SK-N-SH (cell line): Measurements from ENCODE around the gene PIEZO2. TPM values are rescaled to one million over a fixed set of nuclear protein-coding genes. Genes with fewer than 3 reads are reported as not detected.

Experiments used
- CTCF ChIA-PET: fragments of 300-600, 350-600 bp; formaldehyde crosslinking; extraction: SDS; loops from one replicate; lab custom pipeline; 2021; lab: Yijun Ruan, JAX
- POLR2A ChIA-PET: fragments of 350-600 bp; sonication (Branson Sonifier 250); formaldehyde crosslinking; extraction: SDS; loops from one replicate; lab custom pipeline; 2020; ENCODE audit warnings: antibody characterized with exemption, inconsistent platforms; lab: Yijun Ruan, JAX
- DNase-seq: peaks from one replicate; pipeline ENCODE4 v3.0.0; 2012
- H2AFZ ChIP-seq: fragments of 200-600 bp; sonication (generic); 2 replicates; pipeline ENCODE4 v1.8.1; 2016; ENCODE audit warnings: antibody characterized with exemption, mild to moderate bottlenecking, low read depth
- H3F3A ChIP-seq: fragments of 200-600 bp; sonication (generic); replicated peaks from 2 replicates; pipeline ENCODE3; 2016; ENCODE audit warnings: antibody characterized with exemption, mild to moderate bottlenecking; ENCODE audit not compliant: insufficient read depth
- H3K27ac ChIP-seq, 2 experiments: fragments of 200-500 bp in 1 of 2; fragments of 200-600 bp in 1 of 2; sonication (Bioruptor generic) in 1 of 2; sonication (generic), shearing (Covaris generic) in 1 of 2; 2 replicates each; pipeline versions ENCODE4 v1.5.1 to v1.6.1; 2014 to 2016; ENCODE audit warnings: low read depth in 2 of 2, inconsistent platforms in 1 of 2, low read length in 1 of 2, mild to moderate bottlenecking in 1 of 2, mixed read lengths in 1 of 2
- H3K27me3 ChIP-seq: fragments of 200-600 bp; sonication (generic), shearing (Covaris generic); 2 replicates; pipeline ENCODE4 v1.6.1; 2016; ENCODE audit warnings: mixed run types; ENCODE audit not compliant: insufficient read depth
- H3K36me3 ChIP-seq, 2 experiments: fragments of 200-500 bp in 1 of 2; fragments of 200-600 bp in 1 of 2; sonication (Bioruptor generic) in 1 of 2; sonication (generic) in 1 of 2; replicated peaks in 1 of 2; 2 replicates each; pipeline versions ENCODE3 to v1.5.1; 2014 to 2016; ENCODE audit warnings: low read length in 1 of 2, mild to moderate bottlenecking in 1 of 2; ENCODE audit not compliant: insufficient read depth in 2 of 2, control insufficient read depth in 1 of 2
- H3K4me1 ChIP-seq, 2 experiments: fragments of 200-500 bp in 1 of 2; fragments of 200-600 bp in 1 of 2; sonication (Bioruptor generic) in 1 of 2; sonication (generic), shearing (Covaris generic) in 1 of 2; 2 replicates each; pipeline versions ENCODE4 v1.5.1 to v1.6.1; 2014 to 2016; ENCODE audit warnings: low read depth in 1 of 2, low read length in 1 of 2, mixed run types in 1 of 2; ENCODE audit not compliant: insufficient read depth in 2 of 2, control insufficient read depth in 1 of 2
- H3K4me2 ChIP-seq: fragments of 200-600 bp; sonication (generic), shearing (Covaris generic); 2 replicates; pipeline ENCODE4 v1.6.1; 2017; ENCODE audit warnings: mixed run types
- H3K4me3 ChIP-seq, 2 experiments: fragments of 200-500 bp in 1 of 2; fragments of 200-600 bp in 1 of 2; sonication (Bioruptor generic) in 1 of 2; sonication (generic), shearing (Covaris generic) in 1 of 2; 2 replicates each; pipeline versions ENCODE4 v1.5.1 to v1.8.1; 2014 to 2016; ENCODE audit warnings: low read depth in 2 of 2, inconsistent platforms in 1 of 2, low read length in 1 of 2, mild to moderate bottlenecking in 1 of 2, mixed read lengths in 1 of 2, moderate library complexity in 1 of 2
- H3K79me2 ChIP-seq: fragments of 200-600 bp; sonication (generic); 2 replicates; pipeline ENCODE4 v1.8.1; 2017; ENCODE audit warnings: mild to moderate bottlenecking; ENCODE audit not compliant: insufficient read depth
- H3K9ac ChIP-seq: fragments of 200-600 bp; sonication (generic); 2 replicates; pipeline ENCODE4 v1.6.1; 2017; ENCODE audit warnings: mixed run types
- H3K9me2 ChIP-seq: fragments of 200-600 bp; sonication (generic); 2 replicates; pipeline ENCODE4 v1.6.1; 2017; ENCODE audit warnings: mixed run types
- H3K9me3 ChIP-seq: fragments of 200-600 bp; sonication (generic); 2 replicates; pipeline ENCODE4 v1.6.1; 2017; ENCODE audit warnings: mixed run types, mild to moderate bottlenecking, moderate library complexity
- H4K20me1 ChIP-seq: fragments of 200-600 bp; sonication (generic); 2 replicates; pipeline ENCODE4 v1.6.1; 2017; ENCODE audit warnings: mild to moderate bottlenecking, mixed run types; ENCODE audit not compliant: insufficient read depth
- CHD2 ChIP-seq: fragments of 150-350 bp; IDR thresholded peaks from 2 replicates; pipeline ENCODE4 v1.6.1; 2018; ENCODE audit warnings: low read length; ENCODE audit not compliant: partially characterized antibody
- CTCF ChIP-seq: fragments of 200-600 bp; sonication (generic); IDR thresholded peaks from 2 replicates; pipeline ENCODE4 v1.6.1; 2017; ENCODE audit warnings: antibody characterized with exemption, mild to moderate bottlenecking, moderate library complexity
- ELF1 ChIP-seq: IDR thresholded peaks from 2 replicates; pipeline ENCODE4 v1.4.0; 2012
- EZH2phosphoT487 ChIP-seq: fragments of 200-600 bp; sonication (generic); IDR thresholded peaks from 2 replicates; pipeline ENCODE4 v1.6.1; 2017; ENCODE audit warnings: low read depth, mixed run types, mild to moderate bottlenecking, antibody characterized with exemption, moderate library complexity, borderline replicate concordance
- FOXJ3 ChIP-seq: sonication (generic); formaldehyde crosslinking; IDR thresholded peaks from 2 replicates; pipeline ENCODE4 v1.5.1; 2020; ENCODE audit warnings: mild to moderate bottlenecking, missing genetic modification reagents
- IRF3 ChIP-seq: fragments of 150-350 bp; IDR thresholded peaks from 2 replicates; pipeline ENCODE4 v1.6.1; 2016; ENCODE audit warnings: mild to moderate bottlenecking, low read depth, low read length
- MAX ChIP-seq: IDR thresholded peaks from 2 replicates; pipeline ENCODE4 v1.4.0; 2012; ENCODE audit warnings: low read depth
- MEF2A ChIP-seq: IDR thresholded peaks from 2 replicates; pipeline ENCODE4 v1.4.0; 2012; ENCODE audit warnings: low read depth, borderline replicate concordance
- MXI1 ChIP-seq: IDR thresholded peaks from 2 replicates; pipeline ENCODE4 v1.6.1; 2012; ENCODE audit warnings: mild to moderate bottlenecking, low read depth, low read length, improper control_type of control experiment
- NFIC ChIP-seq: IDR thresholded peaks from 2 replicates; pipeline ENCODE4 v1.4.0; 2012; ENCODE audit warnings: borderline replicate concordance
- PBX3 ChIP-seq: IDR thresholded peaks from 2 replicates; pipeline ENCODE4; 2012
- RAD21 ChIP-seq: IDR thresholded peaks from 2 replicates; pipeline ENCODE4 v1.6.1; 2012; ENCODE audit warnings: mild to moderate bottlenecking, low read length
- RXRA ChIP-seq: IDR thresholded peaks from 2 replicates; pipeline ENCODE4 v1.4.0; 2012; ENCODE audit warnings: low read depth, mild to moderate bottlenecking, borderline replicate concordance
- TAF1 ChIP-seq: IDR thresholded peaks from 2 replicates; pipeline ENCODE4 v1.6.1; 2012; ENCODE audit warnings: low read depth, mild to moderate bottlenecking, low read length, moderate library complexity, borderline replicate concordance
- TCF12 ChIP-seq: IDR thresholded peaks from 2 replicates; pipeline ENCODE4 v1.4.0; 2012
- TEAD4 ChIP-seq: IDR thresholded peaks from 2 replicates; pipeline ENCODE4 v1.4.0; 2012; ENCODE audit warnings: mild to moderate bottlenecking, borderline replicate concordance; ENCODE audit not compliant: insufficient read depth
- USF1 ChIP-seq: IDR thresholded peaks from 2 replicates; pipeline ENCODE4 v1.4.0; 2012; ENCODE audit warnings: low read depth, borderline replicate concordance
- USF2 ChIP-seq: fragments of 150-350 bp; IDR thresholded peaks from 2 replicates; pipeline ENCODE4 v1.6.1; 2017; ENCODE audit warnings: antibody characterized with exemption, low read length, low read depth, borderline replicate concordance
- YY1 ChIP-seq: IDR thresholded peaks from 2 replicates; pipeline ENCODE4 v1.4.0; 2012; ENCODE audit warnings: low read depth, mild to moderate bottlenecking
- WGBS: methylation state at CpG from one replicate; pipeline ENCODE4 v1.1.6; 2017; ENCODE audit warnings: low lambda C conversion rate; 5-methylcytosine and 5-hydroxymethylcytosine counted together
- polyA plus RNA-seq, 3 experiments: library from polyadenylated mRNA; depleted of rRNA; stranded (reverse); fragments of >200 nt; gene quantifications; 2 replicates each; pipeline ENCODE4 v1.2.3, GENCODE V29; 2012

Gene PIEZO2
- polyA plus RNA-seq, 1 of the 3 experiments (the other 2 are of a cell fraction), result not detected

GRCh38 chr18:11115276-11115675 lies 34.1 kb downstream of the PIEZO2 start:
- no peaks in the 10 kb centered on the region for H3F3A ChIP-seq
- H3K4me3 ChIP-seq, result no peak overlapping the region
- H3K4me1 ChIP-seq, result no peaks in the 10 kb centered on the region
- H2AFZ ChIP-seq, result no peak overlapping the region
- H3K4me2 ChIP-seq, result no peak overlapping the region
- H3K79me2 ChIP-seq, result no peaks in the 10 kb centered on the region
- H3K27me3 ChIP-seq, result peaks cover 21% of the 10 kb centered on the region; the same call in 1 of the 2 replicates
- ChIA-PET POLR2A (no interaction called here), CTCF (no interaction called here)
- no peak for TF ChIP-seq TCF12
- no peak for TF ChIP-seq CTCF
- no peak for TF ChIP-seq NFIC
- no peak for TF ChIP-seq FOXJ3 (CRISPR knock-in tag)
- no peak for TF ChIP-seq EZH2phosphoT487
- TF ChIP-seq MEF2A, result no peak
- TF ChIP-seq ELF1, result no peak
- no peak for TF ChIP-seq PBX3
- no peak for TF ChIP-seq CHD2
- TF ChIP-seq USF2, result no peak
- TF ChIP-seq MXI1, result no peak
- no peak for TF ChIP-seq RAD21
- no peak for TF ChIP-seq YY1
- no peaks in the 10 kb centered on the region for H3K9me3 ChIP-seq
- H4K20me1 ChIP-seq, result no peaks in the 10 kb centered on the region
- no peak overlapping the region for H3K27ac ChIP-seq
- 5% methylated on average over 1 of the region's 1 CpG for WGBS
- H3K9ac ChIP-seq, result no peak overlapping the region
- no peaks in the 10 kb centered on the region for H3K36me3 ChIP-seq
- H3K9me2 ChIP-seq, result no peaks in the 10 kb centered on the region
- DNase-seq, result no peak

GRCh38 chr18:11114653-11115052 lies 34.7 kb downstream of the PIEZO2 start:
- WGBS, result 0% methylated on average over 2 of the region's 2 CpGs
- DNase-seq, result no peak
- no peaks in the 10 kb centered on the region for H3K36me3 ChIP-seq
- no peaks in the 10 kb centered on the region for H3K9me2 ChIP-seq
- no peak overlapping the region for H3K27ac ChIP-seq
- no peaks in the 10 kb centered on the region for H4K20me1 ChIP-seq
- no peak overlapping the region for H3K9ac ChIP-seq
- H2AFZ ChIP-seq, result no peak overlapping the region
- H3K4me1 ChIP-seq, result no peaks in the 10 kb centered on the region
- peaks cover 25% of the 10 kb centered on the region; the same call in 1 of the 2 replicates for H3K27me3 ChIP-seq
- no peaks in the 10 kb centered on the region for H3F3A ChIP-seq
- no peak overlapping the region for H3K4me2 ChIP-seq
- CTCF ChIA-PET, result no interaction called here
- H3K4me3 ChIP-seq, result no peak overlapping the region
- no peaks in the 10 kb centered on the region for H3K79me2 ChIP-seq
- H3K9me3 ChIP-seq, result no peaks in the 10 kb centered on the region
- POLR2A ChIA-PET, result no interaction called here
- TF ChIP-seq RXRA (no peak), USF2 (no peak), IRF3 (no peak), MXI1 (no peak), TAF1 (no peak), CHD2 (no peak), CTCF (no peak), USF1 (no peak), MAX (no peak), TEAD4 (no peak)
